Large intestine (tissue), 3 donors: Measurements from ENCODE around the gene NAV1. TPM values are rescaled to one million over a fixed set of nuclear protein-coding genes. Genes with fewer than 3 reads are reported as not detected.
"Not testable (repeated sequence)": the region's sequence is repeated elsewhere in the genome, so short reads cannot be mapped to it uniquely, and the experiment has no call there.

ENCODE experiments used
- DNase-seq, 2 donors: peaks; one replicate each; pipeline versions ENCODE4 v3.0.0 to v3.0.0-alpha.2; 2013
- H3K27ac ChIP-seq: one replicate; pipeline ENCODE4 v1.5.1; 2013; ENCODE audit warnings: low read length
- H3K27me3 ChIP-seq: 2 replicates; pipeline ENCODE4 v1.6.1; 2013; ENCODE audit warnings: low read length; ENCODE audit not compliant: control insufficient read depth, insufficient read depth
- H3K36me3 ChIP-seq: 2 replicates; pipeline ENCODE4 v1.6.1; 2013; ENCODE audit warnings: low read length; ENCODE audit not compliant: control insufficient read depth, insufficient read depth
- H3K4me1 ChIP-seq: one replicate; pipeline ENCODE4 v1.6.1; 2013; ENCODE audit warnings: low read length; ENCODE audit not compliant: control insufficient read depth, insufficient read depth
- H3K4me3 ChIP-seq: one replicate; pipeline ENCODE4 v1.5.1; 2013; ENCODE audit warnings: low read length
- H3K9me3 ChIP-seq: one replicate; pipeline ENCODE4 v1.6.1; 2013; ENCODE audit warnings: mild to moderate bottlenecking, low read depth, low read length, moderate library complexity; ENCODE audit not compliant: control insufficient read depth
- WGBS: methylation state at CpG from one replicate; pipeline ENCODE4 v1.1.5; 2013; ENCODE audit warnings: low lambda C conversion rate; ENCODE audit not compliant: insufficient coverage; 5-methylcytosine and 5-hydroxymethylcytosine counted together
- polyA plus RNA-seq: library from polyadenylated mRNA; unstranded; fragments of 120-200 nt; gene quantifications from one replicate; pipeline ENCODE4 v1.2.1, GENCODE V29; 2013

The NAV1 gene
- polyA plus RNA-seq, 1 donor = 9.7 TPM

DNA sequence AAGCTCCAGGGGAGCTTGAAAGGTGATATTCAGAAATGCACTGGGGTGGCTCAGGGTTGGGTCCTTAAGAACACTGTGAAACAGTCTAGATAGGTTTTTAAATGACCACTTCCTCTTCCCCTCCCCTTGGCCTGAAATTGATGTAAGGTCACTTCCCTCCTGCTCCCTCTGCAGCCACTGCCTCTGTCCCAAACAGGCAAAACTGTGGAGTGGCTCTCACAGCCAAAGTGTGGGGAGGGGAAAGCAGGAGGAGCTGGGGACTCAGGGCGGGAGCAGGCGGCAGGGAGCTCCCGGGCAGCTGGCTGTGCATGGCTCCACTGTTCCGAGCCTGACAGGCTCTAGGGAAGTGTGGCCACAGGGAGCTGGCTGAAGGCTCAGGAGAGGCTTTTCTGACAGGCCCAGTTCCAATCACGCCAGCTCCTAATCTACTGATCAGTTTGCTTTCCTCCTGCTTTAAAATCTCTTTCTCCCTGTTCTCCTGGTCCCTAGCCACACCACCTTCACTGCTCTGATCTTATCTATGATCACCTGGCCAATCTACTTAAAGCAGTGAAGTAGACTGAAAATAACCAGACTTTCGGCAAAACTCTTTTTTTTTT, 26.9 kb upstream of the NAV1 start:
- DNase-seq = peak in 1 of 2 donors; percentile 41
- no CpG with 5 or more reads among the region's 6 CpGs for WGBS
- H3K4me1 ChIP-seq = peaks cover 20% of the 10 kb centered on the region

DNA sequence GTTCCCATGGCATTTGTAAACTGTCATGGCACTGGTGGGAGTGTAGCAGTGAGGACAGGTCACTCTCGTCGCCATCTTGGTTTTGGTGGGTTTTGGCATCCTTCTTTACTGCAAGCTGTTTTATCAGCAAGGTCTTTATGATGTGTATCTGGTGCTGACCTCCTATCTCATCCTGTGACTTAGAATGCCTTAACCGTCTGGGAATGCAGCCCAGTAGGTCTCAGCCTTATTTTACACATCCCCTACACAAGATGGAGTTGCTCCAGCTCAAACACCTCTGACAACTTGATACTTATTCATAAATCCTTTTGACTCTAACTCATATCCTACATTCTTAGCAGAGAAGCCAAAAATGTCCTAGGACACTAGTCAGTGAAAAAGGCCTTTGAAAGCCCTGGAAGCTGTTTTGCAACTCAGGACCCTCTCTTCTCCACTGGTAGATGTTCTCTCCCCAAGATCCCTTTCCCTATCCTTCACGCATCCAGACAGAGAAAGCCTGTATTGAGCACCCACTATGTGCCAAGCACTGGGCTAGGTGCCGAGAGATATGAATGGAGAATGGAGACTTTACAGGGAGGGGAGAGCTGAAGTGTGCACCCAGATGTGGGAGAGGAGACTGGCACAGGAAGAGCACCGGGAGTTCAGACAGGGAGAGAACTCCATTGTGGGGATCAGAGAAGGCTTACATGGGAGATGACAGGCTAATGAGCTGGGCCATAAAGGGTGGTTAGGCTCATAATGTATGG, 25.3 kb upstream of the NAV1 start:
- H3K27ac ChIP-seq = no peak overlapping the region
- WGBS = no CpG with 5 or more reads among the region's 6 CpGs
- H3K9me3 ChIP-seq = no peaks in the 10 kb centered on the region
- DNase-seq = no peak
- H3K36me3 ChIP-seq = no peaks in the 10 kb centered on the region
- peaks cover 16% of the 10 kb centered on the region for H3K4me1 ChIP-seq
- no peak overlapping the region for H3K4me3 ChIP-seq
- no peaks in the 10 kb centered on the region for H3K27me3 ChIP-seq

More for the DNA sequence above, 26.9 kb upstream of the NAV1 start:
- no peaks in the 10 kb centered on the region for H3K27me3 ChIP-seq
- H3K36me3 ChIP-seq = no peaks in the 10 kb centered on the region
- no peaks in the 10 kb centered on the region for H3K9me3 ChIP-seq
- no peak overlapping the region for H3K27ac ChIP-seq
- no peak overlapping the region for H3K4me3 ChIP-seq

DNA sequence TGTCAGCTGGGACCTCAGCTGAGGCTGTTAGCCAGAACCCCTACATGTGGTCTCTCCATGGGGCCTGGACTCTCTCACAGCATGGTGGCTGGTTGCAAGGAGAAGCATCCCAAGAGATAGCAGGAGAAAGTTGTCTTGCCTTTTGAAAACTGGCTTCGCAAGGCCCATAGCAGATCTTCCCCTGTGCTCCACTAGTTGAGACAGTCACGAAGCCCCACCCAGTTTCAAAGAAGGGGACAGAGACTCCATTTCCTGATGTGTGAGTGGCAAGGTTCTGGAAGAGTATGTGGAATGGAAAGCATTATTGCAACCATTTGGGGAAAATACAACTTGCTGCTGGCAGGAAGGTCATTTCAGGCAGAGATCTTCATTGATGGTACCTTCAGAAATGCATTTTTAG, 24.5 kb upstream of the NAV1 start:
- Histone ChIP-seq H3K27me3 (no peaks in the 10 kb centered on the region), H3K9me3 (no peaks in the 10 kb centered on the region), H3K27ac (no peak overlapping the region), H3K4me3 (no peak overlapping the region), H3K4me1 (peaks cover 16% of the 10 kb centered on the region), H3K36me3 (no peaks in the 10 kb centered on the region)
- WGBS = no CpG with 5 or more reads among the region's 2 CpGs
- DNase-seq = no peak

DNA sequence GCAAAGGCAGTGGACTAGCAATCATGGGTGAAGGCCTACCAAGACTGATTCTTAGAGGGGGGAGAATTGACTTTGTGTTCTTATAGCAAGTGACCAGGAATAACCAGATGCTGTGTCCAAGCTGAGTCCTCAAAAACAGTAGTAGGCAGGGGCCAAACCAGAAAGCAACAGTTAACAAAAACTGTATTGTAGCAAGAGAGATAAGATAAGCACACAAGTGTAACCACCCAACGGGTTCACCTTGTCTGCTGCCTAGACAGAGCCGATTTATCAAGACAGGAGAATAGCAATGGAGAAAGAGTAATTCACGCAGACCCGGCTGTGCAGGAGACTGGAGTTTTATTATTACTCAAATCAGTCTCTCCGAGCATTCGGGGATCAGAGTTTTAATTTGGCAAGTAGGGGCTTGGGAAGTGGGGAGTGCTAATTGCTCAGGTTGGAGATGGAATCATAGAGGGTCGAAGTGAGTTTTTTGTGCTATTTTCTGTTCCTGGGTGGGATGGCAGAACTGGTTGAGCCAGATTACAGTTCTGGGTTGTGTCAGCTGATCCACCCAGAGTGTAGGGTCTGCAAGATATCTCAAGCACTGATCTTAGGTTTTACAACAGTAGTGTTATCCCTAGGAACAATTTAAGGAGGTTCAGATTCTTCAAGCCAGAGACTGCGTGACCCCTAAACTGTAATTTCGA, 23.7 kb upstream of the NAV1 start:
- no CpG with 5 or more reads among the region's 9 CpGs for WGBS
- Histone ChIP-seq H3K4me1 (peaks cover 16% of the 10 kb centered on the region), H3K4me3 (no peak overlapping the region), H3K27me3 (no peaks in the 10 kb centered on the region), H3K36me3 (no peaks in the 10 kb centered on the region), H3K27ac (peak overlapping the region; percentile 53), H3K9me3 (no peaks in the 10 kb centered on the region)
- DNase-seq = peak in 1 of 2 donors; percentile 53

DNA sequence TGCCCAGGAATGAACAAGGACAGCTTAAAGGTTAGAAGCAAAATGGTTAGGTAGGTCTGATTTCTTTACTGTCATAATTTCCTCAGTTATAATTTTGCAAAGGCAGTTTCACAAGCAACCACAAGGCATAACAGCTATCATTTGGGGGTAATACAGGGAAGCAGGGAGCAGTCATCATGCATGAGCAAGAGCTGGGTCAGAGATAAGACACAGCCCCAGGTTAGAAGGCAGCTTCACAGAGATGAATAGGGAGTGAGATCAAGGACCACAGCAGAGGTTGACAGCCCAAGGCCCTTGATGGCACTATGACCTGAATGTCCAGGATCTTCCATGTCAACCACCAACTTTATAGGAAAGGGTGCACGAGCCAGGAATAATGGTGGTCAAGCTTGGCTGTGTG, 23.0 kb upstream of the NAV1 start:
- Histone ChIP-seq H3K36me3 (no peaks in the 10 kb centered on the region), H3K9me3 (no peaks in the 10 kb centered on the region), H3K4me1 (peaks cover 16% of the 10 kb centered on the region), H3K27me3 (no peaks in the 10 kb centered on the region), H3K27ac (peak overlapping the region; percentile 53), H3K4me3 (no peak overlapping the region)
- peak in 1 of 2 donors; percentile 63 for DNase-seq
- WGBS = no CpG with 5 or more reads among the region's 1 CpG

DNA sequence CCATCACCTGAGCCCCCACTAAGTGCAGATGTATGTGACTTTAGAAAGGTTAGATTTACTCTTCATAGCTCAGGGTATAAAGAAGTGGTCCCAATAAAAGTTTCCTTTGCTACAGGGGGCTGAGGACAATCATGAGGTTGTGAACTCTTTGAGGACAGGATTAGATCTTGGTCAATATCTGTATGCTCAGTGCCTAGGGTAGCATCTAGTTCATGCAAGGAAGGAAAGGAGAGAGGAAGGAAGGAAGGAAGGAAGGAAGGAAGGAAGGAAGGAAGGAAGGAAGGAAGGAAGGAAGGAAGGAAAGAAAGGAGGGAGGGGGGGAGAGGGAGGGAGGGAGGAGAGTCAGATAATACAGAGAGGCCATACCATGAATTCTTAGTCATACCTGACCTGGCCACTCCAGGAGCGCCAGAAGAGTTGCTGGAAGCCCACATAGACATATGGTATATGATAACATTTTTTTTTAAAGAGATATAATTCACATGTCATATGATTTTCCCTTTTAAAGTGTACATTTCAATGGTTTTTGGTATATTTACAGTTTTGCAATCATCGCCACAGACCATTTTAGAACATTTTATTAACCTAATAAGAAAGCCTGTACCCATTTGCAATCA, 22.3 kb upstream of the NAV1 start:
- H3K27ac ChIP-seq = no peak overlapping the region
- no peak for DNase-seq
- 100% methylated on average over 1 of the region's 2 CpGs for WGBS
- no peaks in the 10 kb centered on the region for H3K36me3 ChIP-seq
- H3K4me3 ChIP-seq = no peak overlapping the region
- H3K27me3 ChIP-seq = no peaks in the 10 kb centered on the region
- no peaks in the 10 kb centered on the region for H3K9me3 ChIP-seq
- peaks cover 16% of the 10 kb centered on the region for H3K4me1 ChIP-seq

DNA sequence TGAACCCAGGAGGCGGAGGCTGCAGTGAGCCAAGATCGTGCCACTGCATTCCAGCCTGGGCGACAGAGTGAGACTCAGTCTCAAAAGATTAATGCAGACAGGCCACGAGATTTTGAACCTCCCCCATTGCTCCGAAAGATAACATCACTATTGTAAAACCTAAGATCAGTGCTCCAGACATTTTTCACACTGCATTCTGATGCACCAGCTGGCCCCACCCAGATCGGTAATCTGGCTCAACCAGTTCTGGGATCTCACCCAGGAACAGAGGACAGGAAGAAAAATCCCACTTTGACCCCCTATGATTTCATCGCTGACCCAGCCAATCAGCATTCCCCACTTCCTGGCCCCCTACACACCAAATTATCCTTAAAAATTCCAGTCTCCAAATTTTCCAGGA, 21.3 kb upstream of the NAV1 start:
- peaks cover 3% of the 10 kb centered on the region for H3K36me3 ChIP-seq
- WGBS = 60% methylated on average over 1 of the region's 7 CpGs

DNA sequence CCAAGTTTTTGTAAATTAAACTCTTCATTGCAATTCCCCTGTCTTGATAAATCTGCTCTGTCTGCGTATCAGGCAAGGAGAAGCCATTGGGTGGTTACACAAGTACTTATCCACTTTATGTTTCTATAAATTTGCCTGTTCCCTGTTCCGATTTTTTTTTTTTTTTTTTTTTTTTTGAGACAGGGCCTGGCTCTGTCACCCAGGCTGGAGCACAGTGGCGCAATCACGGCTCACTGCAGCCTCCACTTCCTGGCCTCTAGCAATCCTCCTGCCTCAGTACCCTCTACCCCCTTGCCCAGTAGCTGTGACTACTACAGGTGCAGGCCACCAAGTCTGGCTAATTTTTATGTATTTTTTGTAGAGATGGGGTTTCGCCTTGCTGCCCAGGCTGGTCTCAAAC, 20.9 kb upstream of the NAV1 start:
- DNase-seq = no peak
- Histone ChIP-seq H3K36me3 (peaks cover 3% of the 10 kb centered on the region), H3K4me1 (peaks cover 16% of the 10 kb centered on the region), H3K9me3 (no peaks in the 10 kb centered on the region), H3K27ac (no peak overlapping the region), H3K4me3 (no peak overlapping the region), H3K27me3 (no peaks in the 10 kb centered on the region)
- WGBS = no CpG with 5 or more reads among the region's 5 CpGs

More for the DNA sequence above, 21.3 kb upstream of the NAV1 start:
- DNase-seq = no peak
- no peaks in the 10 kb centered on the region for H3K9me3 ChIP-seq
- H3K27me3 ChIP-seq = no peaks in the 10 kb centered on the region
- H3K27ac ChIP-seq = no peak overlapping the region
- peaks cover 16% of the 10 kb centered on the region for H3K4me1 ChIP-seq
- no peak overlapping the region for H3K4me3 ChIP-seq

DNA sequence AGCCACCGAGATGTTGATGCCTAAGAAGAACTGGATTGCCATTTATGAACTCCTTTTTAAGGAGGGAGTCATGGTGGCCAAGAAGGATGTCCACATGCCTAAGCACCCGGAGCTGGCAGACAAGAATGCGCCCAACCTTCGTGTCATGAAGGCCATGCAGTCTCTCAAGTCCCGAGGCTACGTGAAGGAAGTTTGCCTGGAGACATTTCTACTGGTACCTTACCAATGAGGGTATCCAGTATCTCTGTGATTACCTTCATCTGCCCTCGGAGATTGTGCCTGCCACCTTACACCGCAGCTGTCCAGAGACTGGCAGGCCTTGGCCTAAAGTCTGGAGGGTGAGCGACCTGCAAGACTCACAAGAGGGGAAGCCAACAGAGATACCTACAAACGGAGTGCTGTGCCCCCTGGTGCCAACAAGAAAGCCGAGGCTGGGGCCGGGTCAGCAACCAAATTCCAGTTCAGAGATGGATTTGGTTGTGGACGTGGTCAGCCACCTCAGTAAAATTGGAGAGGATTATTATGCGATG, 18.8 kb upstream of the NAV1 start:
- Histone ChIP-seq H3K4me1 (peaks cover 14% of the 10 kb centered on the region), H3K9me3 (peaks cover 10% of the 10 kb centered on the region)
- not testable (repeated sequence) for H3K27ac ChIP-seq, H3K27me3 ChIP-seq, DNase-seq, H3K36me3 ChIP-seq, H3K4me3 ChIP-seq
- 63% methylated on average over 2 of the region's 14 CpGs for WGBS

DNA sequence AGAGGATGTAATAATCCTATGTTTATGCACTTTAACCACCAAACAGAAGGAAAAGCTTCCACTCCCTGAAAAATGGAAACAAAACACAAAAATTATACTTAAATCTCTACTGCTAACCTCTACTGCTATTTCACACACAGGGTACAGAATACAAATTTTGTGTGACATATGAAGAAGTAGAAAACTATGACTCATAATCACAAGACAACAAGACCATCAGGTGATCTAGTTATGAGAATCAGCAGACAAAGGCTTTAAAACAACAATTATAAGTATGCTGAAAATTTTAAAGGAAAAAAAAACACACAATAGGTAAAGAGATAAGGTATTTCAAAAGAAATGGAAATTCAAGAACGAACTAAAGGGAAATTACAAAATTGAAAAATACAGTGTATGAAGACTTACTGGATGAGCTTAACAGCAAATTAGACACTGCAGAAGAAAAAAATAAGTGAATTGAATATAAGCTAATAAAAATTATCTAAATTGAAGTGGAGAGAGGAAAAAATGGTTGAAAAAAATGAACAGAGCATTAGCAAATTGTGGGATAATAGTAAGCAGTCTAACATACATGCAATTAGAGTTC, 13.6 kb upstream of the NAV1 start:
- Histone ChIP-seq H3K27ac (no peak overlapping the region), H3K4me1 (peaks cover 10% of the 10 kb centered on the region), H3K9me3 (peaks cover 10% of the 10 kb centered on the region), H3K36me3 (peaks cover 3% of the 10 kb centered on the region), H3K27me3 (no peaks in the 10 kb centered on the region), H3K4me3 (no peak overlapping the region)
- no peak for DNase-seq
- 94% methylated on average over 1 of the region's 1 CpG for WGBS
